Activated CD8-positive, alpha-beta memory T cell treated with anti-CD3 and anti-CD28 coated beads for 36 hours (primary cell): ENCODE data around the gene SH3BP5L. TPM values are rescaled to one million over a fixed set of nuclear protein-coding genes. Genes with fewer than 3 reads are reported as not detected.

ENCODE experiments used
- CTCF ChIA-PET: fragments of 350-600 bp; sonication (Branson Sonifier 250); formaldehyde crosslinking; loops from one replicate; lab custom pipeline; 2021; ENCODE audit warnings: antibody characterized with exemption; lab: Charles Lee
- POLR2A ChIA-PET: fragments of 350-600 bp; sonication (Branson Sonifier 250); formaldehyde crosslinking; loops from one replicate; lab custom pipeline; 2021; ENCODE audit warnings: antibody characterized with exemption; lab: Charles Lee
- total RNA-seq, 2 experiments: library from RNA; stranded (reverse); gene quantifications; one replicate each; pipeline ENCODE4 v1.2.3, GENCODE V29; 2021

Gene SH3BP5L
- total RNA-seq, 2 experiments from 2014 or later: 19.9 to 20.0 TPM

DNA sequence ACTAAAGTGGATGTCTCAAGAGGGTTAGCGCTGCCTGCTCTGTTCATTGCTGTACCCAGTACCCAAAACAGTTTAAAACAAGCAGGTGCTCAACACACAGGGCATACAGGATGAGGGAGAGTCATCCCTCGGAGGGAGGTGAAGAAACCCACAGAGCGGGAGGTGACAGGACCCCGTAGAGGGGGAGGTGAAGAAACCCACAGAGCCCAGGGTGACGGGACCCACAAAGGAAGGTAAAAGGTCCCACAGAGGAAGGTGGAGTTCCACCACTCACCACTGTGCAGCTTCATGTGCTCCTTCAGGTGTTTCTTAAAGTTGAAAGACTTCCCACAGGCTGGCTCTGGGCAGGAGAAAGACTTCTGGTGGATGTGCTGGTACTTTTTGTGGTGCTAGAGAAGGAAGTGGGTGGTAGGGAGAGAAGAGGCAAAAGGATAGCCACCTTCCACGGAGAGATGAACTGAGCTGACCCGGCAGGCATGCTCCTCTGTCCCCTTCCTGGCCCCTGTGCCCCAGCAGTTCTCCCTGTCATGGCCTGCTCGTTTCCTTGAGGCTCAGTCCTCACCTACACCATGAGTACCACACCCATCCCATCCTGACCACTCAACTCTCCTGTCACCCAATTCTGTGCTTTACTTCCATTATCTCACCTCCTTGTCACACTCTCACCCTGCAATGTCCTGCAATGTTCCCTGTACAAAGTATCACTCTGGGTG, 28.1 kb upstream of the SH3BP5L start:
- ChIA-PET POLR2A (no interaction called here), CTCF (interaction anchor here (0.7 kb wide), 1 partner anchor 27 kb away, joined by 3 read pairs; no protein-coding TSS in a partner anchor)

DNA sequence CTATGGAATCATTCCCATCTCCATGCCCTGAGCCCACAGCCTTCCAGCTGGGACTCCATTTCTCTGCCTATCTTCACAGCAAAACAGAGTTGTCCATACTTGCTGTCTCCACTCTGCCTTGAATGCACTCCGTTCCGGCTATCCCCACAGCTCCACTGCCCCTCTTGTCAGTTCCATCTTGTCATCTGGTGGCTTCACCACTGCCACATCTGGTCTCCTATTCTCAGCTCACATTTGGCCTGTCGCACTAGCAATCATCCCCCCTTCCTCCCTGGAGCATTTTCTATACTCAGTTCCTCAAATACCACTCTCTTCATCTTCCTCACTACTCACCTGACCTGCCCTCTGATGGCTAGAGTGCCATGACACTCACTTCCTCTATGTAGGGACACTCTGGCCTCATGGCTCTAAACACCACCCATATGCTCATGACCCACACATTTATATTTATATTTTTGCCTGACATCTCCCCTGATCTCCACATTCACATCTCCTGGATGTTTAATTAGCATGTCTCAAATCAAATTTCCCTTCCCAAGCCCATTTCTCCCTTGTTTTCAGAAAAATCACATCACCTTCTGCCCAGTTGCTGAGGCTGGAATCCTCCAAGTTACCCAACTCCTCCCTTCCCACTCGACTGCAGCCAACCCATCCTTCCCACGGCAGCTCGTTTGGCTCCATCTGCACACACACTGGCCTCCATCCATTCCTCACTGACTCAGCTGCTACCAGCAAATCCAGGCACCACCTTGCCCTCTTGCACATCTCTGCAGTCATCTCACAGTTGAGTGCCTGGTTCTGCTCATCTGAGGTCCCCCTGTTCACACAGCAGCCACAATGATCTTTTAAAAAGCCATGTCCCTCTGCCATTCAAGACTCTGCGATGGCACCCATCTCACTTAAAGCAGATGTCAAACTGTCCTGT, 27.0 kb upstream of the SH3BP5L start:
- ChIA-PET CTCF (interaction anchor here (0.7 to 0.9 kb wide), 2 partner anchors 8 to 26 kb away, joined by 3 read pairs; no protein-coding TSS in a partner anchor), POLR2A (no interaction called here)

DNA sequence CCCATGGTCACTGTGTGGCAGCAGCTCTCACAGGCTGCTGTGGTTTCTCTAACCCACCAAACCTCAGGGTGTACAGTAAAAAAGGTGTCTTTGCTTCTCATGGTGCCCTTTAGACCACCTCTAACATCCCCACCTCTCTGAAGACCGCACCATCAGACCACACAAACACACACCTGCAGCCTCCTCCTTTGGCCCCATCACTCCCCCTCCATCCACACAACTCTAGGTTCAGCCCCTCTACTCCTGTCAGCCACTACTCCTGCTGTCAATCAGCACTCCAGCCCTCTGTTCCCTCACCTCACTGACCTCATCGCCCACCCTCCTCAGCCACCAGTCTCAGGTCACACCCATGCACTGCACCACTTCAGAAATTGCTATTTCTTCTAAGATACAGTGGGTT, 25.7 kb upstream of the SH3BP5L start:
- ChIA-PET POLR2A (no interaction called here), CTCF (interaction anchor here (1.2 kb wide), 1 partner anchor 12 kb away, joined by 3 read pairs; no protein-coding TSS in a partner anchor)

DNA sequence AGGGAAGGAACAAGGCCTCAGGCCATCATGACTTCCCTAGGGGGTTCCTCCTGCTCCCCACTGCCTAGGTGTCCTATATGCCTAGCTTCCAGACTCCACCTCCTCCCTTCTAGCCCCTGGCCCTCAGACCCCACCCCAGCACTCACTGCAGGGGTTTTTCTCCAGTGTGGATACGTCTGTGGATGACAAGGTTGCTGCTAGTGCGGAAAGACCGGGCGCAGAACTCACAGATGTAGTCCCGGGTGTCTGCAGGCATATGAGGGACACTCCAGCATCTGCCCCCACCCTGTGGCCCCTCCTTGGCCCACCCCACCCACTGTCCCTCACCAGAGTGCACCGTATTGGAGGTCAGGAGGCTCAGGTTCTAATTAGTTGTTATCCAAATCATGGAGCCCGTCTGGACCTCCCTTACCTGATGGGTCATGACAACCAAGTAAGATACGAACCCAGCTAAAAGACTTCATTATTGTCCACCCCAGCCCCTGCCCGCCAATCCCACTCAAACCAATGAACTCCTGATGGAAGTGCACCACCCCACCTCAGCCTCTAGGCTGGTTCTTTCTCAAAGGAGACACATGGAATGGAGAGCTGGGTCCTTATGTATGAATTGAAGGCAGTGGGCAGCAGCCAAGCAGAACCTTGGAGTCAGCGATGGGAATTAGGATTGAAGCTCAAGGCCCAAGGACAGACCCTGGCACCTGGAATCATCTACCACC, 25.0 kb upstream of the SH3BP5L start:
- ChIA-PET POLR2A (interaction anchor here (0.6 kb wide), 1 partner anchor 36 kb away, joined by 3 read pairs; no protein-coding TSS in a partner anchor), CTCF (interaction anchor here (1.0 to 1.2 kb wide), 2 partner anchors 8 to 11 kb away, joined by 3 to 4 read pairs; no protein-coding TSS in a partner anchor)

DNA sequence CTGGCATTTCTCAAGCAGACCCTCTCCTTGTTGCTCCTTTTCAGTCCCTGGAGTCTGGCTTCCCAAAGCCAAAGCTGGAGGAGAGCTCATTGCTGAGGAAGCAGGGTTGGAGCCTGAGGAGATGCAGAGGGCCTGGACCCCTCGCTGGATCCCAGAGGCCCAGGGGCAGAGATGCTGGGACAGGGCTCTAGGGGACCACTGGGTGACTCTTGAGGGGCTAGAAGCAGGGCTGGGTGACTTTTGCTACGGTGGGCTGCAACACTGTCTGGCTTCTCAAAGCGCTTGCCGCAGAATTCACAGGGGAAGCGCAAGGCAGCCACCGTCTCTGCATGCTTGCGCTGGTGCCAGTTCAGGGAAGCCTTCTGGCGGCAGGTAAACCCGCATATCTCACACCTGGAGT, 24.4 kb upstream of the SH3BP5L start:
- ChIA-PET CTCF (interaction anchor here (1.0 to 1.2 kb wide), 2 partner anchors 8 to 10 kb away, joined by 3 to 4 read pairs; no protein-coding TSS in a partner anchor), POLR2A (interaction anchor here (0.6 to 1.9 kb wide), 2 partner anchors 8 to 12 kb away, joined by 3 to 8 read pairs; partner anchors contain the start of gene ZNF672)

DNA sequence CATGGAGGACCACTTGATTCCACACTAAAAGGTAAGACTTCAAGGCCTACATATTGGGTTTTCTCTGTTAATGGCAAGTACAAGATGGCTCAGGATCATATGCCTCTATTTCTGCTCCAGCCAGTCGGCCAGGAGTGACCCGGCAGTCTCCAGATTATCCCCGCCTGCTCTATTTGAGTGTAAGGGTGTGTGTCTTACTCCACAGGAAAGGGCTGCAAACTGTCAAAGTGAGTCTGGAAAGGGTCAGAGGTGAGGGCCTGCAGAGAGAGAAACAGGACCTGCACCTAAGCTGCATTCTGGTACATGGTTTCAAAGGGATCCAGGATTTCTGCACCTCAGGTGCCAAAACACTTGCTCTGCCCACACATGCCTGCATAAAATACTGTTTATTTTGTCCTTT, 23.9 kb upstream of the SH3BP5L start:
- POLR2A ChIA-PET: interaction anchor here (0.6 to 1.9 kb wide), 2 partner anchors 9 to 12 kb away, joined by 3 to 8 read pairs; partner anchors contain the start of gene ZNF672
- CTCF ChIA-PET: interaction anchor here (1.0 kb wide), 1 partner anchor 9 kb away, joined by 4 read pairs; no protein-coding TSS in a partner anchor

DNA sequence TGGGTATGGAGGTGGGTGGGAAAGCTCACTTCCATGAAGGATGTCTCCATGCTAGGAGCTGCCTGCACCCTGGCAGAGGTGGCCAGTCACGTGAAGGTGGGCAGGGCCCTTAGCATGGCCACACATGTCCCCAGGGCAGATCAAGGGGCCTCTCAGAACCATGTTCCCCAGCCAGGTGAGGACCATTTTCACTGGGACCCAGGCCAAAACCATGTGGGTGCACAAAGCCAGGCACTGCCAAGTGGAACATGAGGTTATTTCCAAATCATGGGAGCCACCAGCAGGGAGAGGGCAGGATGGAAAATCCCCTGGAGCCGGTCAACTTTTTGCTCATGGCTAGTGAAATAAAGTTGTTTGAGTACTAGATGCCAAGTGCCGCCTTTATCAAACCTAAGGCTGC, 23.4 kb upstream of the SH3BP5L start:
- CTCF ChIA-PET: no interaction called here
- POLR2A ChIA-PET: interaction anchor here (1.9 kb wide), 1 partner anchor 11 kb away, joined by 8 read pairs; the partner anchor contains the start of gene ZNF672

DNA sequence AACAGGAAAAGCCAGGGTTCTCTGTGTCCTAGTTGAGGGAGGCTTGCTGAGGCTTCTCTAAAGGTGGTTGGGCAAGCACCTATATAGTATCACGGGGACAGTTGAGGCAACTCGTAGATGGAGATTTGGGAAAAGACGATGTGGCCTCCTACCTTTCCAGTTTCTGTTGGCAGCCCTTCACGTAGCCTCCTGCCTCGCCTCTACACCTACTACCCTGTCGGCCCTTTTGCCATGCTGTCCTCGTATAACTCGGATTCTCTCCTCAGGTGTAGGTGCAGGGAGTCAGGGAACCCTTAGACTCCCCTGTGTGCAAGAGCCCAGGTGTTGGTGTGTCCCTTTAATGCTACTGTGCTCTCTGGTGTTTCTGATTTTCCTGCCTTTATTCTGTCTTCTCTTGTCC, 22.9 kb upstream of the SH3BP5L start:
- CTCF ChIA-PET: no interaction called here

DNA sequence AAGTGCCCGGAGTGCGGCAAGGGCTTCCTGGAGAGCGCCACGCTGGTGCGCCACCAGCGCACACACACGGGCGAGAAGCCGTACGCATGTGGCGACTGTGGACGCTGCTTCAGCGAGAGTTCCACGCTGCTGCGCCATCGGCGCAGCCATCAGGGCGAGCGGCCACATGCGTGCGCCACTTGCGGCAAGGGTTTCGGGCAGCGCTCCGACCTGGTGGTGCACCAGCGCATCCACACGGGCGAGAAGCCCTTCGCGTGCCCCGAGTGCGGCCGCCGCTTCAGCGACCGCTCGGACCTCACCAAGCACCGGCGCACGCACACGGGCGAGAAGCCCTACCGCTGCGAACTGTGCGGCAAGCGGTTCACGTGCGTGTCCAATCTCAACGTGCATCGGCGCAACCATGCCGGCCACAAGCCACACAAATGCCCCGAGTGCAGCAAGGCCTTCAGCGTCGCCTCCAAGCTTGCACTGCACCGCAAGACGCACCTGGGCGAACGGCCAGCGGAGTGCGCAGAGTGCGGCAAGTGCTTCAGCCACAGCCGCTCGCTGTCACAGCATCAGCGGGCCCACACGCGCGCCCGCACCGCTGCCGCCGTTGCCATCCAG, 22.3 kb upstream of the SH3BP5L start:
- CTCF ChIA-PET: no interaction called here
- POLR2A ChIA-PET: interaction anchor here (1.9 kb wide), 1 partner anchor 10 kb away, joined by 8 read pairs; the partner anchor contains the start of gene ZNF672

More for the DNA sequence above, 22.9 kb upstream of the SH3BP5L start:
- POLR2A ChIA-PET: interaction anchor here (1.9 kb wide), 1 partner anchor 11 kb away, joined by 8 read pairs; the partner anchor contains the start of gene ZNF672

DNA sequence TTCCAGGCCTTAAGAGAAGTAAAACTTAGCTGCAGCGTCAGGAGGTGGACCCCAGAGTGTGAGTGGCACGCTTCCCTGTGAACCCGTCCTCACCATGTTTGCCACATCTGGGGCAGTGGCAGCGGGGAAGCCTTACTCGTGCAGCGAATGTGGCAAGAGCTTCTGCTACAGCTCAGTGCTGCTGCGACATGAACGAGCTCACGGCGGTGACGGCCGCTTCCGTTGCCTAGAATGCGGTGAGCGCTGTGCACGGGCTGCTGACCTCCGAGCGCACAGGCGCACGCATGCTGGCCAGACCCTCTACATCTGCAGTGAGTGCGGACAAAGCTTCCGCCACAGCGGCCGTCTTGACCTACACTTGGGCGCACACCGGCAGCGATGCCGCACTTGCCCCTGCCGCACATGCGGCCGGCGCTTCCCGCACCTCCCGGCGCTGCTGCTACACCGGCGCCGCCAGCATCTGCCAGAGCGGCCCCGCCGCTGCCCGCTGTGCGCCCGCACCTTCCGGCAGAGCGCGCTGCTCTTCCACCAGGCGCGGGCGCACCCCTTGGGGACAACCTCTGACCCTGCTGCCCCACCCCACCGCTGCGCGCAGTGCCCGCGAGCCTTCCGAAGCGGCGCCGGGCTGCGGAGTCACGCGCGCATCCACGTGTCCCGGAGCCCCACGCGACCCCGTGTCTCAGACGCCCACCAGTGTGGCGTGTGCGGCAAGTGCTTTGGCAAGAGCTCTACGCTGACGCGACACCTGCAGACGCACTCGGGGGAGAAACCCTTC, 21.7 kb upstream of the SH3BP5L start:
- POLR2A ChIA-PET: no interaction called here
- CTCF ChIA-PET: no interaction called here

DNA sequence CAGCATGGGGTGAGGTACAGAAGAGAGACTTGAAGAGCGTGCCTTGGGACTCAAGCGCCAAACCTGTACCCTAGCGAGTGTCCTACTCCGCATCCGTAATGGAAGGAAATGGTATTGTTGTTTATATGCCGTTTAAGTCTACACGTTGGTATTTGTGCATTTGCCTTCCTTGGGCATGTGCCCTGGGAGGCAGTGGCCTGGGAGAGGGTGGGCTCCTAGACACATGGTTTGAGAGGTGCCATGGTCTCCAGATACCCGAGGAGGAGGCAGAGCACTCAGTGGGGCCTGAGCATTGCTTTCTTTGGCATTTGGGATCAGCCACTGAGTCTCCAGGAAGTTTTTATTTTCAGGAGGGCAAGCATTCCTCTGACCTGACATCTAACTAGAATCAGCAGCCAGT, 18.8 kb upstream of the SH3BP5L start:
- CTCF ChIA-PET: interaction anchor here (1.4 kb wide), 1 partner anchor 8 kb away, joined by 3 read pairs; no protein-coding TSS in a partner anchor
- POLR2A ChIA-PET: no interaction called here

DNA sequence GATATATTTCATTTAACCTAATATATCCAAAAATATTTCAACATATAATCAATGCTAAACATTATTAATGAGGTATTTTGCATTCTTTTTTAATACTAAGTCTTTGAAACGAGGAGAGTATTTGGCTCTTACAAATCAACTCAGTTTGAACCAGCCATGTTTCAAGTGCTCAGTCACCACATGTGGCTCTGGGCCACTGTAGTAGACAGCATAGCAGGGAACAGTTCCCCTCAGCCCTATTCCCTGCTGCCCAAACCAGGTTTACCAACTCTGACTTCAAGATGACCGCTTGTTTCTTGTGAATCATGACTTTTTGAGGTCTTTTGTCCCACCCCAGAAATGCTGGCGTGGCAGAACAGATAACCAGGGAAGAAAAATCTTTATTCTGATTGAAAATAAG, 18.0 kb upstream of the SH3BP5L start:
- CTCF ChIA-PET: interaction anchor here (1.4 kb wide), 1 partner anchor 9 kb away, joined by 3 read pairs; no protein-coding TSS in a partner anchor
- POLR2A ChIA-PET: no interaction called here

DNA sequence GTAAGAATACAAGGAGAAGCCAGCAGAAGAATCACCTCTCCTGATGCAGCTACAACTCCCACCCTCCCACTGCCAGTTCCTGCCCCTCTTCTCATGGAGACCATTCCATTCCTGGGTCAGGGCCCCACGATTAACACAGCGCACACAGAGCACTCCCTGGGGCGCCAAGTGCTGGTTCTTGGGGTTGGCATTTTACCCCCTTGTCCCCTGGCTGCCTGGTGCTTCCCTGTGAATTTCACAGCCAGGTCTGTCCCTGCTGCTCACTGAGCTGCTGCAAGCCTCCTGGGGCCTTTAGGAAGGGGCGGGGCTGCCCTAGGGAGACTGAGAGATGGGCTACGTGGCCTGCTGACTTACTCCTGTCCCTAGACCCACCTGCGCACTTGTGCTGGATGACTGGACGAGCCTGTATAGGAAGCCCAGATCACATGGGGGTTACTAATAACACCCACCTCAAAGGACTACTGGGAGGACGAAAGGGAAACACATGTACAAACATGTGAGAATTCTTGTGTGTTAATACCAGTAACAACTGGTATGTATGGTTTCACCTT, 17.1 kb upstream of the SH3BP5L start:
- POLR2A ChIA-PET: no interaction called here
- CTCF ChIA-PET: no interaction called here

DNA sequence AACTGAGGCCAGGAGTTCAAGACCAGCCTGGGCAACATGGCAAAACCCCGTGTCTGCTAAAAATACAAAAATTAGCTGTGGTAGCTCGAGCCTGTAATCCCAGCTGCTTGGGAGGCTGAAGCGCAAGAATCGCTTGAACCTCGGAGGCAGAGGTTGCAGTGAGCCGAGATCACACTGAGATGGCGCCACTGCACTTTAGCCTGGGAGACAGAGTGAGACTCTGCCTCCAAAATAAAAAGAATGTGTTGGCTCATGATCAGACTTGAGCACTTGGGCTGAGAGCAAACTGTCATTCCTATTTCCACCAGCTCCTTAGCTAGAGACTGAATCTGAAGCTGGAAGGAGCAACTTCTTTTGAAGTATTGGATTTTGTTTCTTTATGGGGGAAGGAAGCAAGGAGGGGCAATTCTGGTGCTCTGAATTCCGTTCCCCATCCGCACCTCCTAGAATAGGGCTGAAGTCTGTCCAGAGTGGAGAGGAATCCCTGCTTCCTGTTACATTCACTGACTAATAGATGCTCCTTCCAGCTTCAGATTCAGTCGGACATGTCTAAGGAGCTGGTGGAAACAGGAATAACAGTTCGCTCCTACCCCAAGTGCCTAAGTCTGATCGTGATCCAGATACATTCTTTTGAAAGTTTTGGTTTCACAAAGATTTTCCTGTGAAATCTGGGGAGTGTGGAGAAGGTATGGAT, 16.1 kb upstream of the SH3BP5L start:
- ChIA-PET POLR2A (no interaction called here), CTCF (interaction anchor here (0.8 to 1.6 kb wide), 2 partner anchors 15 to 17 kb away, joined by 3 to 9 read pairs; partner anchors contain the start of gene ZNF692)

DNA sequence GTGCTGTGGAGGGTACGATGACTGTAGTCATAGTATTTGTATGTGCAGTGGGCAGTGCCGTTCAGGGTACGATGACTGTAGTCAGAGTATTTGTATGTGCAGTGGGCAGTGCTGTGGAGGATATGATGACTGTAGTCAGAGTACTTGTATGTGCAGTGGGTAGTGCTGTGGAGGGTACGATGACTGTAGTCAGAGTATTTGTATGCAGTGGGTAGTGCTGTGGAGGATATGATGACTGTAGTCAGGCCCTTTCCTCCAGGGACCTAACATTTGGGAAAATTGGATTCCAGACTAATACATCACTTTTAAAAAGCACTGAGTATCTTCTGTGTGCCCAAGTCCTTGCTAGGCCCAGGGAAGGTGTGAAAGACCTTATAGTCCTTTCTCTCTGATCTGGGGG, 15.2 kb upstream of the SH3BP5L start:
- POLR2A ChIA-PET: no interaction called here

DNA sequence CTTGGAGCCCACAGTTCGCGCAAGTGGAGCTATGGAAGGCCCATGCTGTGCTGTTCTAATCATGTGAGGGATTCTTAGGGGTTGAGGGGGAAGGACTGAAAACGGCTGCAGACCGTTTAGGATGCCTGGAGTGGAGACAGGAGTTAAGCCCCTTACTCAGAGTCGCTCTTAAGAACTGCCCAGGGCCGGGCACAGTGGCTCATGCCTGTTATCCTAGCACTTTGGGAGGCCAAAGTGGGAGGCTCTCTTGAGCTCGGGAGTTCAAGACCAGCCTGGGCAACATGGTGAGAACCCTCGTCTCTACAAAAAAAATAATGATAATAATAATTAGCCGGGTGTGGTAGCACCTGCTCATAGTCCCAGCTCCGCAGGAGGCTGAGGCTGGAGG, 13.4 kb upstream of the SH3BP5L start:
- CTCF ChIA-PET: interaction anchor here (1.2 to 2.4 kb wide), 3 partner anchors 12 to 19 kb away, joined by 3 to 9 read pairs (median 8); partner anchors contain the start of gene ZNF692
- POLR2A ChIA-PET: interaction anchor here (2.9 to 3.1 kb wide), 2 partner anchors 12 to 20 kb away, joined by 23 to 32 read pairs; partner anchors contain the start of genes SH3BP5L and ZNF692

More for the DNA sequence above, 15.2 kb upstream of the SH3BP5L start:
- CTCF ChIA-PET: interaction anchor here (1.6 kb wide), 1 partner anchor 18 kb away, joined by 9 read pairs; the partner anchor contains the start of gene ZNF692
